A375 (cell line): Measurements from ENCODE around the gene RTL1. TPM values are rescaled to one million over a fixed set of nuclear protein-coding genes. Genes with fewer than 3 reads are reported as not detected.

Source experiments
- small RNA-seq: library from RNA; depleted of rRNA; stranded (forward); fragments of <200 nt; gene quantifications from one replicate; pipeline ENCODE3, GENCODE V24; 2014
- total RNA-seq: library from RNA; depleted of rRNA; stranded (reverse); fragments of >200 nt; shearing (Covaris generic); gene quantifications from 2 replicates; pipeline ENCODE4 v1.2.3, GENCODE V29; 2014; rRNA removed

Gene RTL1
- 0.04 and 0.05 TPM in 2 replicates for total RNA-seq

DNA sequence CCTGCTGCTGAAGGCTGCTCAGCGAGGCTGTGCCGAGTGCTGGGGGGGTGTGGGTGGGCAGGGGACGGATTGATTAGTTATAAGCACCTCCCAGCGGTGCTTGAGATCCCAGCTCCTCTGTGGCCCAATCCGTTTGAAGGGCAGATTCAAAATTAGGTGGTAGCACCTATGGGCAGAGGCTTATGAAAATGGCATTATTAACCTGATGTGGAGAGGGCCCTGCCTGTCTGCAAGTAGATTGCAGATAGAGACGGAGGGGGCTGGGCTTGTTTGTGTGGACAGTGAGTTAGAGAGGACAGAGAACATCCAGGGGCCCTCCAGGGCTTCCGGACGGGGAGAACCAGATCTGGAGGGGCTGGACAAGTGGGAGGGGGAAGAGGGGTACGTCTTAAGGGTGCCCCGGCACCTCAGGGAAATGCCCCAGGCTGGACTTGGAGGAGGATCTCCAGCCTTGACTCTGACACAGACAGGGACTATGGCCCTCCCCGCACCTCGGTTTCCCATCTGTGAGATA lies at the start of gene RTL1:
Gene RTL1, minus strand, starts transcription at position 51 of the 514 bp plus-strand sequence. CDS start 18,934 bp downstream, outside the sequence.

Small RNAs within 50 kb of the gene (small RNA-seq; reads per million reads assigned to genes)
- gene MIR127 = not detected
- gene MIR136 = not detected
- gene MIR337 = not detected
- gene MIR370 = not detected
- gene MIR431 = not detected
- not detected for gene MIR432
- gene MIR433 = not detected
- not detected for gene MIR493
- not detected for gene RF02145
- gene SNORD112 = not detected
- gene SNORD113-1 = not detected
- gene SNORD113-2 = not detected
- gene SNORD113-3 = not detected
- not detected for gene SNORD113-4
- not detected for gene SNORD113-5
- not detected for gene SNORD113-6
- gene SNORD113-7 = not detected
- not detected for gene SNORD113-8
- not detected for gene SNORD113-9
- gene SNORD114-1 = not detected
- gene SNORD114-2 = not detected
- gene SNORD114-3 = 0.17 reads per million

Other genes starting within 250 kb of the RTL1 start
- not detected in 2 replicates for gene DLK1, start 176.8 kb downstream of the RTL1 start, total RNA-seq
- not detected in 2 replicates for gene MEG3, start 77.6 kb downstream of the RTL1 start, total RNA-seq